Activated T-helper 1 cell treated with Interleukin-2 at 50 U/mL for 16 hours (primary cell): ENCODE measurements around the gene AJAP1.
"Not testable (repeated sequence)": the region's sequence is repeated elsewhere in the genome, so short reads cannot be mapped to it uniquely, and the experiment has no call there.

Source experiments
- DNase-seq: peaks from one replicate; pipeline ENCODE4 v3.0.0-alpha.2; 2020; ENCODE audit warnings: low read depth

Gene AJAP1

GRCh38 chr1:4657960-4658541 lies 3.6 kb downstream of the AJAP1 start:
- DNase-seq, result no peak

- no peak for DNase-seq
These were observed 4.5 kb downstream of the AJAP1 start for GRCh38 chr1:4658643-4659628.

DNA sequence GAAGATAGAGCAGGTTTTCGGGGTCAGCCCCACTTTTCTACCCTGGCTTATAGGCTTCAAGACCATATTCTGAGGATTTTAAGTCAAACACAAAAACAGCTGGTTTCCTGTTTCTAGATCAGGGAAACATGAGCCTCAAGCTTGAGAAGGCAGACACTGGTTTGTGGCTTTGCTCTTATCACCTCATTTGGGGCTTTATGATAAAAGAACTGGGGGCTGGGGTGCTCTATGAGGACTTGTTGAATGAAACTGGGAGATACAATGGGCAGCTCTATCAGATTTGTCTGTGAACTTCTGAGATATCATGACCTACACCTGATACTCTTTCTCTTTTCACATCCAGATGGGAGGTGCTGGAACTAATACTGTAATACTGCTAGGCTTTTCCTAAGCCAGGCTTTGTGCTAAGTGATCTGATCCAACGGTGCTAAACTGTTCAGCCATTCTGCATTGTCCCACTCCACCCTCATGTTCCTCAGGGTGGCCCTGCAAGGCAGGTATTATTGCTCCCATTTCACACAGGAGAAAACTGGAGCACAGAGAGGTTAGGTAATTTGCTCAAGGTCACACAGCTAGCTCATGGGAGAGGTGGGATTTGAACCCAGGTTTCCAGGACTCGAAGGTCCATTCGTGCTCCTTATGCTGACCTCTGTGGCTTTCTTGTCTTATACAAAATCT lies 6.6 kb downstream of the AJAP1 start:
- no peak for DNase-seq

GRCh38 chr1:4661595-4661917 lies 7.1 kb downstream of the AJAP1 start:
- no peak for DNase-seq

- DNase-seq, result no peak
These were observed 7.8 kb downstream of the AJAP1 start for GRCh38 chr1:4662168-4662567.

GRCh38 chr1:4662723-4663122 lies 8.3 kb downstream of the AJAP1 start:
- DNase-seq, result no peak

GRCh38 chr1:4664095-4664494 lies 9.7 kb downstream of the AJAP1 start:
- DNase-seq, result no peak

DNA sequence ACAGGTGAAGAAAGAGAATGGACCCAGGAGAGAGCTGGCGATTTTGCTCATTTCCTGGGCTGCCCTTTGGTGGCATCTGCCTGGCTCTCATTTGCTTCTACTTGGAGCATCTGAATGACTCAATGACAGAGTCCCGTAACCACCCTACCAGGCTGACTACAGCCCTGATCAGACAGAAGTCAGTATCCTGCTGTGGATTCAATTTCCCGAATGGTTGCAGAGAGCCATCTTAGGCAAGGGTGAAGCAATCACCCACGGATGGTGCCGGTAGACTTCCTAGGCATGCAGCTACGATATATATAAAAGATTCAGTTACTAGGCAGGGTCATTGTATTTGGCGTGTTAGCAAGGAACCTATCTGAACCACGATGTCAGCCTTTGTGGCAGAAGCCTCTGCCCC lies 10.2 kb downstream of the AJAP1 start:
- DNase-seq, result no peak

DNA sequence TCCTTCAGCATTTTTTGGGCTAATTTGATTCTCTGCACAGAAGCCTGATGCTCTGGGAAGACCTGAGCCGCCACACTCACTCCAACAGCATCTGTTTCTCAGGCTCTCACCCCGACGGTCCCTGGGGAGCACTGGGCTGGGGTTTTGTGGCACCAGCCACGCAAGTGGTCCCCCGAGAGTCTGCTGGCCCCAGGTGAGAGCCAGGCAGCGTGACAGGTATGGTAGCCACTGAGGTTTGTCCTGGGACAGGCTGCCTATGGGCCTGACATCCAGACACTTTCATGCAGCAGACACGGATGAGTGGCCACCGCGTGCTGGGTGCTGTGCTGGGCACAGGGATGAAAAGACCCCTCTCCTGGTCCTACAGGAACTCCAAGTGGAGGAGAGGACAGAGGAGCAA lies 11.0 kb downstream of the AJAP1 start:
- no peak for DNase-seq

DNA sequence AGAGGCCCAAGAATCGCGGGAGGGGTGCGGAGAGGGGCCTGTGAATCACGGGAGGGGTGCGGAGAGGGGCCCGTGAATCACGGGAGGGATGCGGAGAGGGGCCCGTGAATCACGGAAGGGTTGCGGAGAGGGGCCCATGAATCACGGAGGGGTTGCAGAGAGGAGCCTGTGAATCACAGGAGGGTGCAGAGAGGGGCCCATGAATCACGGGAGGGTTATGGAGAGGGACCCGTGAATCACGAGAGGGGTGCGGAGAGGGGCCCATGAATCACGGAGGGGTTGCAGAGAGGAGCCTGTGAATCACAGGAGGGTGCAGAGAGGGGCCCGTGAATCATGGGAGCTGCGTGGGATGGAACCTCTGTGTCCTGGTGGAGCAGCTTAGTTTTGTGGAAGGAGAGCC lies 12.3 kb downstream of the AJAP1 start:
- DNase-seq, result not testable (repeated sequence)

DNA sequence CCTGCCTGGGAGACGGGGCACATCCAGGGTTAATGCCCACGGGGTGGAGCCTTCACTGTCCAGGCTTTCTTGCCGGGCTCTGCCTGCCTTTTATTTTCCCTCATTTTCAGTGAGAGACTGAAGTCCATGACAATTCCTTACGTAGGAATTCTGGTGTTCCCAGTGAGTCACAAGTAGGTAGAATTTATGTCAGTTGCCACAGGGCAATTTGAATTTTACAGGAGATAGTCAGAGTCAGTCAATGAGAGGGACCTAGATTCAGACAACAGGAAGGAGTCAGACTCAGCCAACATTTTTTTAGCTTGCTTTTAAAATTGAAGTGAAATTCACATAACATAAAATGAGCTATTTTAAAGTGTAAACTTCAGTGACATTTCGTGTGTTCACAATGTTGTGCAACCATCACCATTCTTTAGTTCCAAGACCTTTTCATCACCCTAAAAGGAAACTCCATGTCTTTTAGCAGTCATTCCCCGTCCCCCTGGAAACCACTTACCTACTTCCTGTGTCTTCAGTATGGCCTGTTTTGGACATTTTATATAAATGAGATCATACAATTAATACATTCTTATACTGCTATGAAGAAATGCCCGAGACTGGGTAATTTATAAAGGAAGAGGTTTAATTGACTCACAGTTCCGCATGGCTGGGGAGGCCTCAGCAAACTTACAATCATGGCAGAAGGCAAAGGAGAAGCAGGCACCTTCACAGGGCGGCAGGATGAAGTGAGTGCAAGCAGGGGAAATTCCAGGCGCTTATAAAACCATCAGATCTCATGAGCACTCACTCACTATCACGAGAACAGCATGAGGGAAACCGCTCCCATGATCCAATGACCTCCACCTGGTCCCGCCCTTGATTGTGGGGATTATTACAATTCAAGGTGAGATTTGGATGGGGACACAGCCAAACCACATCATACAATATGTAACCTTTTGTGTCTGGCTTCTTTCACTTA lies 14.6 kb downstream of the AJAP1 start:
- DNase-seq, result no peak

GRCh38 chr1:4670265-4670664 lies 15.9 kb downstream of the AJAP1 start:
- no peak for DNase-seq

DNA sequence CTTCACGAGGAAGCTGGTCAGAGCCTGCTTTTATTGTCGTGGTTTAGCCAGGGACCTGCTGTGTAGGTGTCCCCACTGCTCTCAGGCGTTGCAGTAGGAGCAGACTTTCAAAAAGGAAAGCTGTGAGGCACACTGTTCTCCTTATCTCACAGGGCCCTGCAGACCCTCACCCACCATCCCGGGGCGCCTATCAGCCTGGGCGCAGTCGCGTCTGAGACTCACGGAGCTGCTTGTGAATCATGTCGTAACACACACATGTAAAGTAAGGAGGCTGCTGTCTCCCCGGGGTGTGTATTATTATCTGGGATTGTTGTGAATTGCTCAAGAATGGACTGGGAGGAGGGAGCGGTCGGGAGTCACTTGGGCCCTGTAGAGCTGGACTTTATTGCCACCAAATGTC lies 17.4 kb downstream of the AJAP1 start:
- DNase-seq, result no peak

- no peak for DNase-seq
These were observed 19.1 kb downstream of the AJAP1 start for GRCh38 chr1:4673494-4673893.

DNA sequence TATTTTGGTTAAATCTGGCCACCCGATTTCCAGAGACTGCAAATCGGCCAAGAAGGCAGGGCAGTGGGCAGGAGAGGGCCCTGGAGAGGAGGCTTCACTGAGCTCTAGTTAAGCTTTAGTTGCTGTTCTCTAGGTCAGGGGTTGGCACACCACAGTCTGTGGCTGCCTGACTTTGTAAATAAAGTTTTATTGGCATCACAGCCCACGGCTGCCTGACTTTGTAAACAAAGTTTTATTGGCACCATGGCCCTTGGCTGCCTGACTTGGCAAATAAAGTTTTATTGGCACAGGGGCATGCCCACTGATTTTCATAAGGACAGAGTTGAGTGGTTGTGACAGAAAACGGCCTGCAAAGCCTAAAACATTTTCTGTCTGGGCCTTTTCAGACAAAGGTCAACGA lies 19.7 kb downstream of the AJAP1 start:
- no peak for DNase-seq

DNA sequence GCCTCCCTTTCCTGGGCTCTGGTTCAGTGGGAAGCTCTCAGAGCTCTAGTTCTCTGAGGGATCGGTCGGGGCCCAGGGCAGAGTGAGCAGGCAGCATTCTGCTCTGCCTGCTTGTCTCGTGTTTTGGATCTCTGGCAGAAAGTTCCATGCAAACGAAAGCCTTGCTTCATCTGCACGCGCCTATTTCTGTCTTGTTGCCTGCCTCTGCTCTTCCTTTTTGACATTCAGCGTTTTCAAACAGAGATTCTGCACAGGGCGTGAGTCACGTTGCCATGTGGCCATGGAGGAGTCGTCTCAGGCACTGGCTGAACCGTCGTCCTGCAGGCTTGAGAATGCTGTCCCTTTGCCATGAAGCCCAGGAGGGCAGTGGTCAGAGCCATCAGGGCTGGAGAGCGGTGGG lies 20.3 kb downstream of the AJAP1 start:
- no peak for DNase-seq

- no peak for DNase-seq
These were observed 21.2 kb downstream of the AJAP1 start for GRCh38 chr1:4675454-4676186.

- DNase-seq, result no peak
These were observed 21.8 kb downstream of the AJAP1 start for GRCh38 chr1:4676253-4676652.

GRCh38 chr1:4677608-4678007 lies 23.2 kb downstream of the AJAP1 start:
- DNase-seq, result no peak

GRCh38 chr1:4678066-4678717 lies 23.8 kb downstream of the AJAP1 start:
- DNase-seq, result no peak

GRCh38 chr1:4681026-4681425 lies 26.6 kb downstream of the AJAP1 start:
- no peak for DNase-seq
